Iris pigment epithelial cell (primary cell): ENCODE data around the gene C11orf87.

Source experiments
- DNase-seq: peaks from one replicate; pipeline ENCODE4 v3.0.0-alpha.2; 2011; ENCODE audit warnings: low read depth

Gene C11orf87

DNA sequence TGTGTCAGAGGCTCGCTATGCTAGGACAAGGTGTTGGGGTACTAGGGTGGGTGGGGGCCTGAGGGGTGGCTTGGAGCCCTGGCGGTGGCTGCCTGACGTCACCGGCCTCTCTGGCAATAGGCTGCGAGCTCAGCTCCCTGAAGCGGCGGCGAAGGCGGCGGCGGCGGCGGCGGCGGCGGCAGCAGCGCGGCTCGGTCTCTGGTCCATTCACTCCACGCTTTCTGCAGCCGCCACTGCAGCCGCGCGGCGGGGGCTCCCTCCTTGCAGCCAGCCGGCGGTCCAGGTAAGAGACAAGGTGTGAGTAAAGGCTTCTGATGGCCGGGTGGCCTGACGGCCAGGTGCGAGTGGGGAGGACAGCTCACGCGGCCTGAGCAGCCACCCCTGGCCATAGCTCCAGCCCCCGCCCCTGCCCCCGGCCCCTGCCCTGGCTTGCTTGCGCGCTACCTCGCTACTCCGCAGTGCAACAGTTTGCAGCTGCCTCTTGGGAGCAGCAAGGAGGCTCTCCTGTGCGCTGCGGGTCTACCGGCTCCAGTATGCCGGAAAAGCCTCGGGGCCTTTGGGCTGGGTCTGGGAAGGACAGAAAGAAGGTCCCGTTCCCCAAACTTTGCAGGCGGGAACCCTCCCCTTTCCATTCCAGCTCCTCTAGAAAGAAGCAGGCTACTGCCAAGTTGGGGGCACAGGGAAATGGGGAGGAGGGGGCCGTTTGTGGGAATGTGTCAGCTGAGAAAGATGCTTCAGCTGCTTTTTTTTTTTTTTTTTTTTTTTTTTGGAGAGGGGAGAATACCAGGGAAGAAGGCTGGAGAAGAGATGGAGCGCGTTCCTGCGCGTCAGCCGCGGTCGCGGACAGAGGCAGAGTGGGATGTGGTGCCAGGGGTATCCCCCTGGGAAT is at the start of gene C11orf87:
C11orf87 (plus strand) TSS at position 210 of the 889 bp plus-strand sequence. CDS start 1,444 bp downstream, outside the sequence.
- DNase-seq, result peak; percentile 6

DNA sequence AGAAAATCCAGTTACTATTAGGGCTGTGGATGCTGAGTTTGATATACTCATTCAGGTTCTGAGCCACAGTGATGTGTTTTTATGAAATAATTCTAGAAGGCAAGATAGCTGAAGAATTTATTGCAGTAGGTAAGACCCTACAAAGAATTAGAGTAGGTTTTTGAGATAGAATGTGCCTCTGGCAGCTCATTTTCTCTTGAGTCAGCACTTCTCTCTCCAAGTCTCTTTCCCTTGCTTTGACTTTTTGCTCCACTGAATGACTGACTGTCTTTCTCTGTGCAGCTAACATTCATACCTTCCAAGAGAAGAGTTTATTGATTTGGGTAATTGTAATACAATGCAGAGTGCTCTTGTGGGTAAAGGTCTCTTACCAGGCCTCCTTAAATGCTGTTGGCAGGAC is 48.0 kb upstream of the C11orf87 start:
- no peak for DNase-seq

DNA sequence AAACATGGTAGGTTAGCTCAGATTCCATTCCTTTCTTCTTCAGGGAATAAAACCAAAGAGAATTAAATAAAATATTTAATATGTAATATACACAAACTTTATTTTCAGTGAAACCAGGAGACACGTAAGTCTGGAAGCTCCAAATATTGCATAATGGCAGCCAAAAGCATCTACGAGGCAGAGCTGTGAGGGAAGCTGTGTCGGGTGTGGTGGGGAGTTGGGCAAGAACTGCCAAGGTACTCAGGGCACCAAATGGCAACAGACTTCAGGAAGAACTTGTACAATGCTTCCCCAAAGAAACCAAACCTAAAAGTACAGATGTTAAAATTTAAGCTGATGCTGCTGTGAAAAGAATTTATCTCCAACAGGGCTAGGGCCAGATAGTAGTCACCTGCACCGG is 47.5 kb upstream of the C11orf87 start:
- no peak for DNase-seq

DNA sequence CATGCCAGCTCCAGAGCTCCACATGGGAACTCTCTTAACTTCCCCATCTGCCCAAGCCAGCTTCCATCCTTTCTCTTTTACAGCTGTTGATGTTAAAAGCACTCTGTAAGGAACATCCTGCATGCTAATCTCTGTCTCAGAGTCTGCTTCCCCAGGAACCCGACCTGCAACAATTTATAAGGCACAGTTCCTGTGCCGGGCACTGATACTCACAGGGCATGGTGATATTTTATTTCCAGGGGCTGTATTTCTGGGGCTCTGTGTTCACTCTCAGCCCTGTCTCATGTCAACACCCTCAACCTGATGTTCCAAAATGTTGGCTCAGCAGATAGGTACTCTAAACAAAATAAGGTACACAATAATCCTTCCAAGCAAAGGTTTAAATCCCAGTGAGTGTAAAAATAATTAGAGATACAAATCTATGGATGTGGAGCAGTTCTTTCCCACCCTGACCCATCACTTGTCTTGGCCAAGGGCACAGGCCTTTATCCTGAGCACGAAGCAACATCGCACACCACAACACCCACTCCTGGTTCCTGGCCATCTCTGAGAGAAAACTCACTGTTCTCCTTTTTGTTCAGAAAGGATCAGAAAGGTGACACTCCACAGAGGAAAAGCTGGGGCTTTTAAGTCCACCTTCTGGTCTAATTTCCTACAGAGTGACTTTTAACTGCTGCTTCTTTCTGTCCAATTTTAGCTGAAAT is 44.8 kb upstream of the C11orf87 start:
- DNase-seq, result no peak

DNA sequence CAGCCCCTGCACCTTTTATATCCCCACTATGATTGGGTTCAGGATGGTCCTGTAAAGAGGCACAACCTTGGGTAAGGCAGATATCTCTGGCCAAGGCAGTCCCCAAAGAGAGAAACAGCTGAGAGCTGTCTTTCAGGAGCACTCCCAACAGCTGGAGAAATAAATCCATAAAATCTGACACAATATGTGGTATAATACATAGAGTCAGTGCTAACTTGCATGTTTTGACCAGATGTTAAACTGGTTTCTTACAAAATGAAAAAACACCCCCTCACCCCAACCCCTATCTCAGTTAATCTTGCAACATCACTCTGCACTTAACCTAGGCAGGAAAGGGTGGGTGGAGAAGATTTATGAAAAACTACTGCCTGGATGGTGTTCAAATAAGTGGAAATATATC is 44.0 kb upstream of the C11orf87 start:
- DNase-seq, result no peak

DNA sequence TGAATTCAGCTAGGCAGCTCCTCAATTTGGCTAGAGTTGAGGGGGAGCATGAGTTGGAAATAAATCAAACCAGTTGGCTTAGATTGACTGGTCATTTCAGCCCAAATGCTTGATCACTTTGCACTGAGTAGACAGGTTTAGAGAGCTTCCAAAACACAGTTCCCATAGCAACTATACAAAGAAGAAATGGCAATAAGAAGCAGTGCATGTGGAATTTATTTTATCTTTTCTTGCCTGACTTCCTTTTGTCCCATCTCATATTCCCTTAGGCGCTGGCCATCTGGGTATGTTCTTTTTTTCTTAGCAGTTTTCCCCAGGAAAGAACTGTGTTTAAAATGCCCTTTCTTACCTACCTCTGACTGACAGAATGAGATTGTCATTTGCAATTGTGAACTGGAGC is 38.7 kb upstream of the C11orf87 start:
- DNase-seq, result no peak

DNA sequence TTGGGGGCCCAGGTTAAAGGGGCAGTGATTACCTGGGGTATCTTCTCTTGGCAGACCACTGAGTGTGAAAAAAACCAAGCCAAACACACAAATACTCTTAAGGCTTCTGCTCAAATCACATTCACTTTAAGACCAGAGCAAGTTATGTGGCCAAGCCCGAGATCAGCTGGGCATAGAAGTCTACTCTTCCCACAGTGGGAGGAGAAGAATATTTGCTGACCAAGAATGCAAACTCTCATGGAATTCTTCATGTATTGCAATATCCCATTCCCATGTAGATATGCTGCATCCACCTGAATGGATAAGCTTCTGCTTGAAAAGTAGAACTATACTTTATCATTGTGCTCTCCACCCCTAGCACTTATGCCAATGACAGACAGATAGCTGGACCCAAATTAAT is 37.1 kb upstream of the C11orf87 start:
- DNase-seq, result no peak

DNA sequence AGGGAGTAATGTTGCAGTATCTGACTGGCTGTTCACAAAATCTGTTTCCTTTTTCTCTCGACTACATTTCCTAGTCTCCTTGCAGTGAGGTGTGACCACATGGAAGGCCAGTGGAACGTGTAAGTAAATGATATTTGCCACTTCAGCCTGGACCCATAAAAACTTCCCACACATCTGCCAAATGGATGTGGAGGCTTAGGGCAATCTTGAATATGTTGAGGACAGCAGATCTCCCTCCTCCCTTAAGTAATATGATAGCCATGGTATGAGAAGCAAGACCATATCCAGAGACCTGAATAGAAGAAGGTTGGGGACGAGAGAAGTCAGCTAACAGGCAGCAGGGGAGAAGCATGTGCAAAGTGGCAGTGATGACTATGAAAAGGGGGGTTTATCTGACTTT is 33.0 kb upstream of the C11orf87 start:
- DNase-seq, result no peak

DNA sequence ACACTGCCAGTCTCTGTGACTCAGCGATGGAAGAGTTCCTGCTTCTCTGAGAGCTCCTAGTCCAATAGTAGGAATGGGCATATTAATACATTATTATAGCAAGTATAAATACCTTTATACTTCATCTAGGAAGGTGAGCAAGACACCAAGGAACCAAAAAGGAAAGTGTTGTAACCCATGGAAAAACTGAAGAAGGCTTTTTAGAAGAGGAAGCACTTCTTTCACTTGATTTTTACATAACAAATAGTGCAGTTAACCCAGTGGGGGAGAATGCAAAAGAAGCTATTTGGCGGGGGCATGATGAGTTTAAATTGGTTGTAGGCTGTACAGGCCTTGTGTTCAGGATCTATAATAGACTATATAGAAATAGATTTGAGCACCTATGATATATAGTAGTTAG is 31.2 kb upstream of the C11orf87 start:
- no peak for DNase-seq

DNA sequence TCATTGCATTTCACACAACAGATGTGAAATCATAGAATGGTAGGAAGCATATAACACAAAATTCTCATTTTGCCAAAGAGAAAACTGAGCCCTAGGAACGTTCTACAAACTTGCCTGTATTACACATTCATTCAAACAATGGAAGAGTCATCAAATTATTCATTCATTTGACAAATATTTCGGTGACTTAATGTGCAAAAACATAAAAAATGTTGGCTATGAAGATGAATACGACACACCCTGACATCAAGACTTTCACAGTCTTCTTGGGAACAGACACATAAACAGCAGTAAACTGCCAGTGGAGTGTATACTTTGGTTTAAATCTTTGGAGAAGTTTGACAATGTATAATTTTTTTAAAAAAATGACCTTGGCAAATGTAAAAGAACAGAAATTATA is 20.4 kb upstream of the C11orf87 start:
- DNase-seq, result no peak

DNA sequence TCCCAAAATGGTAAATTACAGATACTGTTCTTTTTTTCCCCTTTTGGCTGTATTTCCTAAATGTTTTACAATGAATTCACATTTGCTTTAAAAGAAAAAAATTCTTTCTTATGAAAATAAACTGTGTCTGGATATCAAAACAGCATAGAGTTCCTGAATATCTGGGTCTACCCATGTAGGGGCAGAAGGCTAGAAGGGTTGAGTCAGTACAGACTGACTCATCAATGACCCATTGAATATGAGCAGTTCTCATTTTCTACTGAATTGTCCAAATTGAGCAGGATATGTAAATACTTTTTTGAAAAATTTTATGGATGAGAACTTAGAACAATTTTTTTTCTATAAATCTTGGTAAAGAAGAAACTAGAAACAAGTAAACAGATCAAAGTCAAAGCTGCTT is 16.3 kb upstream of the C11orf87 start:
- peak; percentile 48 for DNase-seq

DNA sequence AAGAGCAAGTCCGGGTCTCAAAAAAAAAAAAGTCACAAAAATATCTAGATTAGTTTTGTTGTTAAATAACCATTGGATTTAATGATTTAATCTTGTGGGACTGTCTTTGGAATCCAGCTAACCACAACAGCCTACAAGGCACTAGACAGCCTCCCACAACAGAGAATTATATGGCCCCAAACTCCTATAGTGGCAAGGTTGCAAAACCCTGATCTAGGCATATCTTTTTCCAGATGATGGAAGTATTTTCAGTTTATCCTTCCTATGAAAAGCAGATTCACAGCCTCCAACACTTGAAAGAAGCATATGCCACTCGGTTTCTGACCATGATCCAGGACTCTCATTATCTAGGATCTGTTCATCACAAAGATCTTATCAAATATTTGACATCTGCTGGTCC is 5.4 kb upstream of the C11orf87 start:
- no peak for DNase-seq

DNA sequence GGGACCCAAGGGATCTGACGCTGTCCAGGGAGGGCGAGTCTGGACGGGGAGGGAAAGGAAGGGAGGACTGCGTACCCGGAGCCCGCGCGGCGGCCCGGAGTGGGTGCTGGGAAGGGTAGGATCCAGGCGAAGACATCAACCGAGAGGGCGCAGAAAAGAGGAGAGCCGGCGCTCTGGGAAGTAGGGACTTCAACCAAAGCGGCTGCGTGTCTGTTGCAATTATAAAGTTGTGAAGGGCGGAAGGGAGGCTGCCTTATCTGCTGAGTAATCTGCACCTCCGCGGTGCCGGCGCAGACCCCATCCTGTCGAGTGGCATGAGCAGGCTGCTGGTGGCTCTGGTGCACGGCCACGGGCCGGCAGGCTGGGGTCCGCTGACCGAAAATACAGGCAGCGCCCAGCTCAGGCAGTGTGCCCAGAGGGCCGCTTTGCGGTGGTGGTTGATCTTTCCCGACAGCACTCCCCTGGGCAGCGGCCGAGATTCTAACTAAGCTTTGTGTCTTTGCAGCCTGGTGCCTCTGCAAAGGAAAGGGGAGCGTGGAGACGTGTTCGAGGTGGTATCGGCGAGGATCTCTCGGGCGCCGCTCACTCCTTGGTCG is 978 bp downstream of the C11orf87 start:
- peak; percentile 20 for DNase-seq

DNA sequence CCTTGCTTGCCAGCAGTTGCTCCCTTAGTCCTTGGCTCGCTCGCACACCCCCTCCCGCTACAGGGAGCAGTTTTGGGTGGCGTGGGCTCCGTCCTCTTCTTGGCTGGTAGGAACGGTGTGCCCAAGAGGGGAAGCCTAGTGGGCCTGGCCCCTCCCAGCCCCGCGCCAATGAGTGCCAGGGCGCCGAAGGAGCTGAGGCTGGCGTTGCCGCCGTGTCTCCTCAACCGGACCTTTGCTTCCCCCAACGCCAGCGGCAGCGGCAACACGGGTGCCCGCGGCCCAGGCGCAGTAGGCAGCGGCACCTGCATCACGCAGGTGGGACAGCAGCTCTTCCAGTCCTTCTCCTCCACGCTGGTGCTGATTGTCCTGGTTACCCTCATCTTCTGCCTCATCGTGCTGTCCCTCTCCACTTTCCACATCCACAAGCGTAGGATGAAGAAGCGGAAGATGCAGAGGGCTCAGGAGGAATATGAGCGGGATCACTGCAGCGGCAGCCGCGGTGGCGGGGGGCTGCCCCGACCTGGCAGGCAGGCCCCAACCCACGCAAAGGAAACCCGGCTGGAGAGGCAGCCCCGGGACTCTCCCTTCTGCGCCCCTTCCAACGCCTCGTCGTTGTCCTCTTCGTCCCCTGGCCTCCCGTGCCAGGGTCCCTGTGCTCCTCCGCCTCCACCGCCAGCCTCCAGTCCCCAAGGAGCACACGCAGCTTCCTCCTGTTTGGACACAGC is 1.6 kb downstream of the C11orf87 start:
- no peak for DNase-seq

DNA sequence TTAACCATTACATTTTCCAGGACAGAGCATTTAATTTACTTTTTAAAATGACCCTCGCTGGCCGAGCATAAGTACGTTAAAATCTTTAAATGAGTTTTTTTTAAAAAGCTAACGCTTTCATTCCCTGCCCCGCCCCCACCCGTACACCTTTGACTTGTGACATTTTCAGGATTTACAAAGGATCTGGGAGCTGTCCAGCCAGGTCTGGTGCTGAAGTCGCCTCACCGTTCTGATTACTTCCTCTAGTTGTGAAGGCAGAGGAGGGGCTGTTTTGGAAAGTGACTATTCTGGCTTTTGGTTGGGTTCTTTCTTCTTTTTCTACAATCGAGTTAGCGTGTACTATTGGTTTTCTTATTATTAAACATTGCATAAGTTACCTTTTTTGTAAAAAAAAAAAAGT is 2.9 kb downstream of the C11orf87 start:
- no peak for DNase-seq

DNA sequence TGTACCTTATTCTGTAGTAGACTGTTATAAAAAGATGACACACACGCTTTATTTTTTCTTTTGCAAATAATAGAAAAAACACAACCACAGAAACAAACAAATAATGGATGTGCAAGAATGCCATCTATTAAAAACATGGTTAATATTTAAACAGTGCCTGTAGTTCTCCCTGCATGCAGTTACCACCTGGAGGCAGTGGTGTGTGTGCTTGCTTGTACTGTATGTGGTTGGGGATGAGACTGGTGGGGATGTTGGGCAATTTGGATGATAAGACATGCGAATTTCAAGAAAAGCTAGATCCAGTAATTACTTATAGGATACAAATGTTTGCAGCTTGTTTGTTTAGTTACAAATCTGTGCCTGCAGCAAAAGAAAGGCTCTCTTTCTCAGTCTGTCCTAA is 3.6 kb downstream of the C11orf87 start:
- peak; percentile 7 for DNase-seq

DNA sequence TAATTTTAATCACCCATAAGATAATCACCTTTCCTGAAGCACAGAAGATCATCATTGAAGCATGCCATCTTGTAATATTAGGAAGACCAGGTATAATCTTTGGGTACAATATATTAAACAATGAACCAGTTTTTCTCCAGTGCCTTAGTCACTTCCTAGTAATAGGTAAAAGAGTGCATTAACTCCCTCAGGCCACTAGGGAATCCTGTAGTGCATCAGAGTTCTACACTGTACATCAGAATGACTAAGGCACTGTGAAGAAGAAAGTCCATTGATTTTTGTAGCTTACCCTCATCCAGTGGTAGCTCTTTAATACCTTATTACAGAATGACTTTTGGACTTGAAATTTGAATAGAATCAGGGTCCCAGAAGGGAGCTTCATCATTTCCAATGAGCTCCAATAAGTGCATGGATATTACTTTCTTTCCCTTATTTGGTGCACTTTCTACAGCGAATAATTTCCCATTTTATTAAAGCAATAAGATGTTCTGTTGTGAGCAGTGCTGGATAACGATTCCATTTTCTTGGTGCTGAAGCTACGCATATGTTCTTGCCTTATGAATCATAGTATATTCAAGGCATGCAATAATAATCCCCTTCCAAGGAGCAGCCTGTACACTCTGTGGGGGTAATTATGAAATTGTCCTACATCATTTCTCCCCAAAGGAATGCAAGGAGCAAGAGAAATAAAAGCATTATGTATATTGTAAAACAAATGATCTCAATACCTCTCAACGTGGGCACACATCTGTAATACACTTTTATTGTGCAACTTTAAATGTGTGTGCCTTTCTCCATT is 4.7 kb downstream of the C11orf87 start:
- DNase-seq, result peak; percentile 11

DNA sequence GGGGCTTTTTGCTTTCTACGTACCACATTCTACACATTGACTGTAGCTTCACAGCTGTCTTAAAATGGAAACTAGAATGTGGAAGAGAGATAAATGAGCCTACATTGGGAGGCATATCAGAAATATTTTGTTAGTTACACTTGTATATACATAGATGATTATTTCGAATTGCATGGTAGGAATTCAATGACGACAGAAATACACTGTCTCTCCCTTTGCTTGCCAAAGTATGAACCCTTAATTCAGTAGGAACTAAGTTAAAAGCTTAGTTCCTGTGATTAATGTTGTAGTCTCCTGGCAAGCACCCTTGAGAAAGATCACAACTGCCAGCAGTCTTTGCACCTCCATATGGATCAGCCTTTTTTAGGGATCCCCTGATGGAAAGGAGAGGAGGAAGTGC is 10.1 kb downstream of the C11orf87 start:
- DNase-seq, result peak; percentile 9

DNA sequence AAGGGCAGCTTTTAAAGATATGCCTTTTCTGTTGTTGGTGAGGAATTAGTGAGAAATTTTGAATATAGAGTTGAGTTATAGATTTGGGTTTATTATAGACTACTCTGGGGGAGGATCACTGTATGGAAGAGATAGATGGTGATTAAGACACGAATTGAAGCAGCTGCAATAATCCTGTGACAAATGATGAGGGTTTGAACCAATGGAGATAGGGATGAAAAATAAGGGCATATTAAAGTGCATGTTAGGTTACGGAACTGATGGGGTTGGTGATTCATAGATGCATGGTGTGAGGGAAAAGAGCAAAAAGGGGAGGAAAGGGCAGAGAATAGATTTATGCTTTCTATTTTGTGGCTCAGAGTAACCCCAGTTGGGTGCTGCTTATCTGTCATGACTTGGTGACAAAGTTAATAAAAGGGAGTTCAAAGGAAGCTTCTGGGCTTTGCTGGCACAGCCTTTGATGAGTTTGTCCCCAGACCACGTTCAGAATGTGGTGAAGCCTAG is 11.8 kb downstream of the C11orf87 start:
- DNase-seq, result no peak

DNA sequence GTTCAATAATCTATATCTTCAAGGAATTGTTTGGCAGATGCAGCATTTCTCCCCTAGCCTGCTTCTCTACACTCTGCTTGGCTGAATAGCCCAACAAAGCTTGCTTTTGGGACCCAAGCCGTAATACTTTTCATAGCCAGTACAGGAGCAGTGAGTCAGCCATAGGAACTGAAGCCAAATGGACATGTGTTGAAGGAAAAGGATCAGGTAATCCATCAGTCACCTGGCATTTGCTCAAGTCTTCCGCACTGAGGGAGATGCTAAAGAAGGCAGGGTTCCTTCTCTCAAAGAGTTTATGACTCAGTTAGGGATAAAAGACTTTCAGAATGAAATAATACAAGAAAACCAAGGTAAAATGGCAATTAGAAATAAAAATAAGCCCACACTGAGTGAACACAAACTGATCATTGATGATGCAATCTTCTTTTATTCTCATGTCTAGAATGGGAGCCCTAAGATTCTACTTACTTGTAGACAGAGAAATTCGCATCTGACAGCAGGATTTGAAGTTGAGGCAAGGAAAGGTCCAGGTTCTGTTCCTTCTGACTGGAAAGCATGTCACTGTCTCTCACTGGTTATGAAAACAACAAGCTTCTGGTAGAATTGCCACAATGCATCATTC is 13.2 kb downstream of the C11orf87 start:
- DNase-seq, result no peak

DNA sequence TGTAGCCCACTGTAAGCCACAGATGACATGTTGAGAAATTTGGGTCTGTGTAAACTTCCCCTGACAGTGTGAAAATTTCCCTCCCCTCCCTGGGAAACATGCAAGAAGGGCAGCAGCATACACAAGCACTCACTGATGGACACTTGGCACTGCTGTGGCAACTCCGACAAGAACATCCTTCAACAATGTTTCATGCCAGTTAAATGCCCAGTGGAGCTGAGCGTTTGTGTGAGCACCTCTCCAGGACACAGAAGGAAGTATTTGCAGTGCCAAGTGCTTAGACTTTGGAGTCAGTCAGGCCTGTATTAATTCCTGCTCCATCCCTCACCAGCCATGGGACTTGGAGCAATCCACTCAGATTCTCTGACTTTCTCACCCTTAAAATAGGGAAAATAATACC is 17.7 kb downstream of the C11orf87 start:
- no peak for DNase-seq
